Skeletal muscle satellite cell (primary cell): ENCODE data around the gene ITM2B. TPM values are rescaled to one million over a fixed set of nuclear protein-coding genes. Genes with fewer than 3 reads are reported as not detected.
"Not testable (repeated sequence)": the region's sequence is repeated elsewhere in the genome, so short reads cannot be mapped to it uniquely, and the experiment has no call there.

Experiments used
- H3K27me3 ChIP-seq: 2 replicates; pipeline ENCODE4 v1.7.0; 2013; ENCODE audit warnings: low read length; ENCODE audit not compliant: control insufficient read depth, insufficient read depth
- H3K36me3 ChIP-seq: 2 replicates; pipeline ENCODE4 v1.7.0; 2013; ENCODE audit warnings: mild to moderate bottlenecking, control low read depth, low read length; ENCODE audit not compliant: insufficient read depth
- H3K4me1 ChIP-seq: 2 replicates; pipeline ENCODE4 v1.7.0; 2013; ENCODE audit warnings: low read length; ENCODE audit not compliant: control insufficient read depth, insufficient read depth
- H3K4me2 ChIP-seq: 2 replicates; pipeline ENCODE4 v1.7.0; 2013; ENCODE audit warnings: mild to moderate bottlenecking, low read length
- H3K4me3 ChIP-seq: 2 replicates; pipeline ENCODE4 v1.7.0; 2013; ENCODE audit warnings: low read length
- H3K9ac ChIP-seq: 2 replicates; pipeline ENCODE4 v1.7.0; 2013; ENCODE audit warnings: mild to moderate bottlenecking, low read depth, low read length, moderate library complexity
- H3K9me3 ChIP-seq: replicated peaks from 2 replicates; pipeline ENCODE4 v1.7.0; 2013; ENCODE audit warnings: mild to moderate bottlenecking, control low read depth, low read length
- total RNA-seq: library from RNA; depleted of rRNA; stranded (reverse); fragments of >200 nt; gene quantifications from 2 replicates; pipeline ENCODE4 v1.2.3, GENCODE V29; 2012; rRNA removed

Gene ITM2B
- 60.3 and 82.1 TPM in 2 replicates for total RNA-seq

GRCh38 chr13:48233046-48233888, at the start of gene ITM2B:
Gene ITM2B, plus strand, starts transcription at chr13:48233206. Its CDS starts 155 bp downstream, at chr13:48233361.
- peaks cover 37% of the 10 kb centered on the region for H3K4me1 ChIP-seq
- H3K27me3 ChIP-seq = peaks cover 3% of the 10 kb centered on the region
- no peaks in the 10 kb centered on the region for H3K36me3 ChIP-seq
- H3K9ac ChIP-seq = peak within 1 kb of the TSS; percentile 98
- no peaks in the 10 kb centered on the region for H3K9me3 ChIP-seq
- H3K4me2 ChIP-seq = peak within 1 kb of the TSS; percentile 97
- H3K4me3 ChIP-seq = peak within 1 kb of the TSS; percentile 99

DNA sequence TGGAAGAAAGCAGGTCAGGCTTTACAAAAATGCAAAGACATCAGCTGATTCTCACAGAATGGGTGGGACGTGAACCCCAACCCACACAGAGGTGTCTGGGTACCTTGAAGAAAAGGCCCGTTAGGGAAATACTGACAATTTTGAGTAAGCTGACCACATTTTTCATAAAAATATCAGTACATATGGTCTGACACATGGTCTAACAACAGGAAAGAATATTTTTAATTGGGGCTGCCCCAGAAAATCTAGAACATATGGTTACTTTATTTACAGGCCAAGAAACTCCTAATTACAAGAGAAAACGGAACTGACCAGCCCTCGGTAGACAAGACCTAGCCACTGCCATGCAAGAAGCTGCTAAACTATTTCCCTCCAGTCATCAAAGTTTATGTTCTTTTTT, 48.7 kb upstream of the ITM2B start:
- no peak overlapping the region for H3K4me2 ChIP-seq
- no peak overlapping the region for H3K4me3 ChIP-seq
- no peaks in the 10 kb centered on the region for H3K36me3 ChIP-seq
- no peaks in the 10 kb centered on the region for H3K4me1 ChIP-seq
- peaks cover 18% of the 10 kb centered on the region for H3K27me3 ChIP-seq
- H3K9ac ChIP-seq = no peak overlapping the region
- no peaks in the 10 kb centered on the region for H3K9me3 ChIP-seq

GRCh38 chr13:48185018-48185417, 48.0 kb upstream of the ITM2B start:
- no peaks in the 10 kb centered on the region for H3K4me1 ChIP-seq
- H3K27me3 ChIP-seq = peaks cover 22% of the 10 kb centered on the region
- H3K4me2 ChIP-seq = no peak overlapping the region
- H3K36me3 ChIP-seq = no peaks in the 10 kb centered on the region
- no peaks in the 10 kb centered on the region for H3K9me3 ChIP-seq
- H3K4me3 ChIP-seq = no peak overlapping the region
- no peak overlapping the region for H3K9ac ChIP-seq

- no peak overlapping the region for H3K9ac ChIP-seq
- H3K9me3 ChIP-seq = no peaks in the 10 kb centered on the region
- H3K27me3 ChIP-seq = peaks cover 31% of the 10 kb centered on the region
- no peaks in the 10 kb centered on the region for H3K4me1 ChIP-seq
- no peaks in the 10 kb centered on the region for H3K36me3 ChIP-seq
- H3K4me3 ChIP-seq = no peak overlapping the region
- no peak overlapping the region for H3K4me2 ChIP-seq
Observed at GRCh38 chr13:48186722-48187121, 46.3 kb upstream of the ITM2B start.

DNA sequence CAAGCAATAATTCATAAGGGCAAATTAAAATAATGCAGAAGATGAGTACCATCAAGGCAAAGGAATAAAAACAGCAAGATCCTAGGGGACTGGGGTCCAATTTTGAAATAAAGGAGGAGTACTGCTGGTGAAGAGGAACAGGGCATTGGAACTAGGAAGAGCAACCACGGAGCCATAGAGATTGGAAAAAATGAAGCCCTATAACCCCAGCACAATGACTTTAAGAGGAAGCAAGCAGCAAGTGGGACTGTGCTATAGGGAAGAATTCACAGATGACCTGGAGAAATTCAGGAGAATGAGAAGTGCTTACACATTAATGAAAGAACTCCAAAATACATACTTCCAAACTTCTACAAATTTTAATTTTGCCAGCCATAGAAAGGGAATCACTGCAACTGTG, 44.9 kb upstream of the ITM2B start:
- H3K4me3 ChIP-seq = no peak overlapping the region
- H3K36me3 ChIP-seq = no peaks in the 10 kb centered on the region
- no peak overlapping the region for H3K9ac ChIP-seq
- peaks cover 39% of the 10 kb centered on the region for H3K27me3 ChIP-seq
- H3K4me2 ChIP-seq = no peak overlapping the region
- no peaks in the 10 kb centered on the region for H3K9me3 ChIP-seq
- no peaks in the 10 kb centered on the region for H3K4me1 ChIP-seq

DNA sequence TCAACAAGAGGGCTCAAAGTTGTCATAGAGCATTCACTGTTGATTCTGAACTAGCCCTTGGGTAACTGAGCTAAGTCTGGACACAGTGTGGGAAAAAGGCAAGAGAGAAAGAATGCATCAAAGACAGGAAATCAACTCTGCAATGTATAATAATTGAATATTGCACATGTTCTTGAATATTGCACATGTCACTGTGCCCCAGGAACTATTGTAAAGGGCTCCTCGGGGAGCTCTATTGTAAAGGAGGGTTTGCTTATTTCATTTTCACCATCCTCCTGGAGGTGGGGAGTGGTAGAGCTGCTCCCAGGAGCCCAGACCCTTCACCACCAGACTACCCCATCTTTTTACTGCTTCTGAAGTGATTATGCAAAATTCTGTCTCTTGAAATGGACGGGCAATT, 44.4 kb upstream of the ITM2B start:
- H3K4me1 ChIP-seq = no peaks in the 10 kb centered on the region
- H3K27me3 ChIP-seq = peaks cover 44% of the 10 kb centered on the region
- H3K36me3 ChIP-seq = no peaks in the 10 kb centered on the region
- no peaks in the 10 kb centered on the region for H3K9me3 ChIP-seq
- no peak overlapping the region for H3K4me2 ChIP-seq
- no peak overlapping the region for H3K4me3 ChIP-seq
- no peak overlapping the region for H3K9ac ChIP-seq

DNA sequence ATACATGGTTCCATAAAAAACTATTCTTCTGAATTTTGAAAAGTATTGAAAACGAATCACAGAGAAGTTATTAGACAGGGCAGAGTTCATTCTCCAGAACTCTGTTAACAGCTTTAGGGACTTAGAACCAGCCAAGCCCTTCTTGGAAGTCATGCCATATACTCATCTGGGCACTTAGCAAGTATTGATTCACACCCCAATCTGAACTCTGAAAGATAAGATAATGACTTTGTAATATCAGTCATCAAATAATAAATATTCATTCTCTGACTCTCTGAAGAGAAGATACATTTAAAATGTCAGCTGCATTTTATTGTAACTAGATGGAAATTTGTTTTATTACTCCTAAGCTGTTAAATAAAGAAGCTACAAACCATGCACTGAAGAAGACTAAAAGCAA, 43.8 kb upstream of the ITM2B start:
- no peaks in the 10 kb centered on the region for H3K4me1 ChIP-seq
- no peaks in the 10 kb centered on the region for H3K36me3 ChIP-seq
- no peaks in the 10 kb centered on the region for H3K9me3 ChIP-seq
- H3K4me2 ChIP-seq = no peak overlapping the region
- H3K4me3 ChIP-seq = no peak overlapping the region
- peaks cover 44% of the 10 kb centered on the region for H3K27me3 ChIP-seq
- H3K9ac ChIP-seq = no peak overlapping the region

GRCh38 chr13:48192411-48192935, 40.5 kb upstream of the ITM2B start:
- H3K36me3 ChIP-seq = no peaks in the 10 kb centered on the region
- H3K4me2 ChIP-seq = no peak overlapping the region
- no peak overlapping the region for H3K9ac ChIP-seq
- H3K4me3 ChIP-seq = no peak overlapping the region
- no peaks in the 10 kb centered on the region for H3K9me3 ChIP-seq
- no peaks in the 10 kb centered on the region for H3K4me1 ChIP-seq
- peaks cover 41% of the 10 kb centered on the region for H3K27me3 ChIP-seq

GRCh38 chr13:48194379-48194754, 38.6 kb upstream of the ITM2B start:
- Histone ChIP-seq H3K9me3 (no peaks in the 10 kb centered on the region), H3K4me2 (no peak overlapping the region), H3K27me3 (peaks cover 25% of the 10 kb centered on the region), H3K9ac (no peak overlapping the region), H3K36me3 (no peaks in the 10 kb centered on the region), H3K4me1 (no peaks in the 10 kb centered on the region), H3K4me3 (no peak overlapping the region)

DNA sequence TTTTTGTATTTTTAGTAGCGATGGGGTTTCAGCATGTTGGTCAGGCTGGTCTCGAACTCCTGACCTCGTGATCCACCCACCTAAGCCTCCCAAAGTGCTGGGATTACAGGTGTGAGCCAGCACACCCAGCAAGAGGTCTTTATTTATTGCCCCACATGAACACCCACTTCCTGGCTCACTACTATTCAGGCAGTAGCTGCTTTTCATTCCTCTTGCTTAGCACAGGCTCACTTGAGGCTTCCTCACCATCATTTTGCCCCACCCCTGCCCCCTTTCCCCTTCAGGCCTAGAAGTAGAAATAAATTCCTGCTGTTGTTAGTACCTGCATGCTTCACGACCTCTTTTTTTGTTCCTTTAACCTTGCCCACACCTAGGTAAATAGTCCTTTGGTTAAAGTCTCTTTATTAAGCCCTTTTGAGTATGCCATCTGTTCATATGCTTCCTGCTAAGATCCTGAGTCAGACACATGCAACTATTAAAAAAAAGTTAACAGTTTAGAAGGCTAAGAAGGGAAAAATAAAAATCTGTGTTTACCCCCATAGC, 33.5 kb upstream of the ITM2B start:
- Histone ChIP-seq H3K4me1 (no peaks in the 10 kb centered on the region), H3K4me3 (no peak overlapping the region), H3K9ac (no peak overlapping the region), H3K27me3 (no peaks in the 10 kb centered on the region), H3K36me3 (no peaks in the 10 kb centered on the region), H3K9me3 (no peaks in the 10 kb centered on the region), H3K4me2 (no peak overlapping the region)

DNA sequence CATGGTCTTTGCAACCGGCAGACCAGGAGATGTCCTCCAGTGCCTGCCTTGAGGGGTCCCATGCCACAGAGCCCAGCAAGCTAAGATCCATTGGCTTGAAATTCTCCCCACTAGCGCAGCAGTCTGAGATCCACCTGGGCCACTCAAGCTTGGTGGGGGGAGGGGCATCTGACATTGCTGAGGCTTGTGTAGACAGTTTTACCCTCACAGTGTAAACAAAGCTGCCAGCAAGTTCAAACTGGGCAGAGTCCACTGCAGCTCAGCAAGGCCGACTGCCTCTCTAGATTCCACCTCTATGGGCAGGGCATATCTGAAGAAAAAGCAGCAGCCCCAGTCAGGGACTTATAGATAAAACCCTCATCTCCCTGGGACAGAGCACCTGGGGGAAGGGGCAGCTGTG, 32.0 kb upstream of the ITM2B start:
- H3K4me2 ChIP-seq = no peak overlapping the region
- no peaks in the 10 kb centered on the region for H3K4me1 ChIP-seq
- no peak overlapping the region for H3K4me3 ChIP-seq
- no peak overlapping the region for H3K9ac ChIP-seq
- H3K9me3 ChIP-seq = no peaks in the 10 kb centered on the region
- H3K36me3 ChIP-seq = no peaks in the 10 kb centered on the region
- no peaks in the 10 kb centered on the region for H3K27me3 ChIP-seq

DNA sequence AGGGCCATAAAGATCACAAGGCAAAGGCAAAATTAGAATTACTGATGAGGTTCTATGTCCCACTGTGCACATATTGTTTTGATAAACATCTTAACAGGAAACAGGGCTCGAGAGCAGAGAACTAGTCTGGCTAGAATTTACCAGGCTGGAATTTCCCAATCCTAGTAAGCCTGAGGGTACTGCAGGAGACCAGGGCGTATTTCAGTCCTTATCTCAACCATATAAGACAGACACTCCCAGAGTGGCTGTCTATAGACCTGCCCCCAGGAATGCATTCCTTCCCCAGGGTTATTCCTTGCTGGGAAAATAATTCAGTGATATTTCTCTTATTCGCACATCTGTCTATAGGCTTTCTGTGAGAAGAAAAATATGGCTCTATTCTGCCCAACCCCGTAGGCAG, 25.8 kb upstream of the ITM2B start:
- H3K36me3 ChIP-seq, H3K4me2 ChIP-seq, H3K9ac ChIP-seq, H3K4me3 ChIP-seq, H3K27me3 ChIP-seq, H3K4me1 ChIP-seq, H3K9me3 ChIP-seq: not testable (repeated sequence)
